SK-N-MC (cell line): ENCODE results near the gene FAAH2.

ENCODE experiments used
- DNase-seq: peaks from one replicate; pipeline ENCODE4 v3.0.0-alpha.2; 2011; ENCODE audit warnings: low read depth, low spot score
- H3K27ac ChIP-seq: fragments of 200-600 bp; sonication (generic); 2 replicates; pipeline ENCODE4 v1.5.1; 2016; ENCODE audit warnings: mixed run types
- H3K36me3 ChIP-seq: fragments of 200-600 bp; sonication (generic); 2 replicates; pipeline ENCODE4 v1.6.1; 2017; ENCODE audit warnings: antibody characterized with exemption, low read length, mixed read lengths; ENCODE audit not compliant: insufficient read depth
- H3K4me3 ChIP-seq: fragments of 200-600 bp; sonication (generic); 2 replicates; pipeline ENCODE4 v1.5.1; 2016
- H3K9ac ChIP-seq: fragments of 200-600 bp; sonication (generic); 2 replicates; pipeline ENCODE4 v1.8.0; 2017; ENCODE audit warnings: mixed run types, mixed read lengths; ENCODE audit not compliant: insufficient read length
- H3K9me3 ChIP-seq: fragments of 200-600 bp; sonication (generic); 2 replicates; pipeline ENCODE4 v1.6.1; 2017; ENCODE audit warnings: low read depth, mild to moderate bottlenecking, antibody characterized with exemption, low read length, moderate library complexity, mixed read lengths
- EZH2 ChIP-seq: fragments of 200-600 bp; sonication (generic); IDR thresholded peaks from one replicate; pipeline ENCODE4 v1.6.1; 2017; ENCODE audit warnings: antibody characterized with exemption
- FOXP2 ChIP-seq: optimal IDR thresholded peaks from 2 replicates; pipeline ENCODE3; 2011; ENCODE audit warnings: mild to moderate bottlenecking, moderate library complexity; ENCODE audit not compliant: insufficient read depth; ENCODE audit errors: extremely low read length, control extremely low read depth
- POLR2AphosphoS5 ChIP-seq: IDR thresholded peaks from 2 replicates; pipeline ENCODE4 v1.6.1; 2012; ENCODE audit warnings: mild to moderate bottlenecking, low read depth, low read length, borderline replicate concordance

Gene FAAH2

DNA sequence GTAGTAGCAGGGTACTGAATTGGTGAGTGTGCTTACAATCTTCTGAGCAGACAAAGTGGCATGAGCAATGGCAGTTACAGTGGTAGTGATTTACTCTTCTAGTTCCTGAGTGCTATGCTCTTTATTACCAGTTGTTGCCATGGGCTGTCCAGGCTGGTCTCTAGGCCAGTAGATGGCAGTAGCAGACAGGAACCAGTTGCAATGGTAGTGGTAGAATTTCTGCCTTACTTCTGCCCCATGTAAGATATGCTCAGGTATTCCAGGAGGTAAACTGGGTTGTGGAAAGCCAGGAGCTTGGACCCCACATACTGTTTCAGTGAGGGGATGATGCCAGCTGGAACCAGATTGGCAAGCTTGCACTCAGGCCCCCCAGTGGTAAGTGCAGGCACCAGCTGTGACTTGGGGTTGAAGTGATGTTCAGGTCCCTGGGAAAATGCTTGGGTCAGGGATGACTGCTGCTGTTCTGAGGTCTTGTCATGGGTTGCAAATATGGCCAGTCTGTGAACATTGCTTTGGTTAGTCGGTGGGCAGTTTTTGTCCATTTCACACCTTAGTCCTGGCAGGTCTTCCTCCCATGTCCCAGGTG is 242.3 kb downstream of the FAAH2 start:
- no peak overlapping the region for H3K9ac ChIP-seq
- H3K36me3 ChIP-seq: no peaks in the 10 kb centered on the region
- DNase-seq: no peak
- H3K9me3 ChIP-seq: no peaks in the 10 kb centered on the region
- H3K4me3 ChIP-seq: no peak overlapping the region
- no peak overlapping the region for H3K27ac ChIP-seq
- TF ChIP-seq POLR2AphosphoS5 (no peak), FOXP2 (no peak), EZH2 (no peak)
